GM23338 (cell line): ENCODE results near the gene POLD2.

Experiments used
- CTCF ChIP-seq, 2 experiments: fragments of 200-600 bp in 1 of 2; sonication (generic) in 1 of 2; conservative IDR thresholded peaks; 2 replicates each; pipeline versions ENCODE4 v1.5.1 to v1.6.1; 2016 to 2017; ENCODE audit warnings: antibody characterized with exemption in 2 of 2, low read depth in 2 of 2, mild to moderate bottlenecking in 2 of 2, moderate library complexity in 1 of 2
- POLR2AphosphoS5 ChIP-seq: IDR thresholded peaks from 2 replicates; pipeline ENCODE4 v1.6.1; 2016; ENCODE audit warnings: antibody characterized with exemption, low read depth
- STAT1 ChIP-seq: IDR thresholded peaks from one replicate; pipeline ENCODE4 v1.6.1; 2016; ENCODE audit warnings: antibody characterized with exemption; ENCODE audit not compliant: unreplicated experiment

GRCh38 chr7:44085546-44085945 lies 37.8 kb downstream of the POLD2 start:
- TF ChIP-seq CTCF (conservative IDR thresholded peaks at IDR 0.05; ENCODE audit: low read depth in 2 of 2) (peak; percentile 55 to 64), POLR2AphosphoS5 (no peak), STAT1 (no peak)
